RWPE1 (cell line): ENCODE results near the gene TPRX1.
"Not testable (repeated sequence)": the region's sequence is repeated elsewhere in the genome, so short reads cannot be mapped to it uniquely, and the experiment has no call there.

ENCODE experiments used
- CTCF ChIA-PET: fragments of 350-600 bp; sonication (Branson Sonifier 250); formaldehyde crosslinking; extraction: SDS; loops from one replicate; lab custom pipeline; 2021; lab: Yijun Ruan, JAX
- POLR2A ChIA-PET: fragments of 400-600 bp; formaldehyde crosslinking; extraction: SDS; loops from one replicate; lab custom pipeline; 2020; ENCODE audit warnings: antibody characterized with exemption; ENCODE audit not compliant: low non-redundant PET; lab: Yijun Ruan, JAX
- DNase-seq: peaks from one replicate; pipeline ENCODE4 v3.0.0; 2012; ENCODE audit warnings: low spot score
- H3K27ac ChIP-seq: fragments of 450-650 bp; 2 replicates; pipeline ENCODE4 v1.5.1; 2017
- TF ChIP-seq, protein P1 (sequence below): fragments of 450-650 bp; conservative IDR thresholded peaks from 2 replicates; pipeline ENCODE4 v1.5.1; 2017; ENCODE audit warnings: low read depth, mild to moderate bottlenecking

The TPRX1 gene

DNA sequence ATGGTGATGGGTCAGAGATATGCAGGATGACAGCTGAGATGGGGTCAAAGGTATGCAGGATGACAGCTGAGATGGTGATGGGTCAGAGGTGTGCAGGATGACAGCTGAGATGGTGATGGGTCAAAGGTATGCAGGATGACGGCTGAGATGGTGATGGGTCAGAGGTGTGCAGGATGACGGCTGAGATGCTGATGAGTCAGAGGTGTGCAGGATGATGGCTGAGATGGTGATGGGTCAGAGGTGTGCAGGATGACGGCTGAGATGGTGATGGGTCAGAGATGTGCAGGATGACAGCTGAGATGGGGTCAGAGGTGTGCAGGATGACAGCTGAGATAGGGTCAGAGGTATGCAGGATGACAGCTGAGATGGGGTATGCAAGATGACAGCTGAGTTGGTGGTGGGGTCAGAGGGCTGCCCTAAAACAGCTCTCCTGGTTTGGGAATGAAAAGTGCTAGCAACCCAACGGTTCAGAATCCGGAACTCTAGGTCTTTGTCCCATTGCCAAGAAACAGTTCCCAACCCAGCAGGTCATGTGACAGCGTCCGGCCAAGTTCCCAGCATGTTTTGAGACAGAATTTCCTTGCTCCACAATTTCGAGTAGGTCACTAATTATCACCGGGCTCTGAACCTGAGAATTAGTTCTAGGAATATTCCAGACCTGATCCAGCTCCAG lies 22.6 kb downstream of the TPRX1 start:
- ChIA-PET POLR2A (no interaction called here), CTCF (interaction anchor here (0.6 to 0.7 kb wide), 3 partner anchors 39 to 485 kb away, joined by 4 to 5 read pairs (median 5); no protein-coding TSS in a partner anchor)
- peak overlapping the region; percentile 85 for H3K27ac ChIP-seq
- DNase-seq, result no peak
- TF ChIP-seq, protein P1, sequence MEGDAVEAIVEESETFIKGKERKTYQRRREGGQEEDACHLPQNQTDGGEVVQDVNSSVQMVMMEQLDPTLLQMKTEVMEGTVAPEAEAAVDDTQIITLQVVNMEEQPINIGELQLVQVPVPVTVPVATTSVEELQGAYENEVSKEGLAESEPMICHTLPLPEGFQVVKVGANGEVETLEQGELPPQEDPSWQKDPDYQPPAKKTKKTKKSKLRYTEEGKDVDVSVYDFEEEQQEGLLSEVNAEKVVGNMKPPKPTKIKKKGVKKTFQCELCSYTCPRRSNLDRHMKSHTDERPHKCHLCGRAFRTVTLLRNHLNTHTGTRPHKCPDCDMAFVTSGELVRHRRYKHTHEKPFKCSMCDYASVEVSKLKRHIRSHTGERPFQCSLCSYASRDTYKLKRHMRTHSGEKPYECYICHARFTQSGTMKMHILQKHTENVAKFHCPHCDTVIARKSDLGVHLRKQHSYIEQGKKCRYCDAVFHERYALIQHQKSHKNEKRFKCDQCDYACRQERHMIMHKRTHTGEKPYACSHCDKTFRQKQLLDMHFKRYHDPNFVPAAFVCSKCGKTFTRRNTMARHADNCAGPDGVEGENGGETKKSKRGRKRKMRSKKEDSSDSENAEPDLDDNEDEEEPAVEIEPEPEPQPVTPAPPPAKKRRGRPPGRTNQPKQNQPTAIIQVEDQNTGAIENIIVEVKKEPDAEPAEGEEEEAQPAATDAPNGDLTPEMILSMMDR, result no peak

DNA sequence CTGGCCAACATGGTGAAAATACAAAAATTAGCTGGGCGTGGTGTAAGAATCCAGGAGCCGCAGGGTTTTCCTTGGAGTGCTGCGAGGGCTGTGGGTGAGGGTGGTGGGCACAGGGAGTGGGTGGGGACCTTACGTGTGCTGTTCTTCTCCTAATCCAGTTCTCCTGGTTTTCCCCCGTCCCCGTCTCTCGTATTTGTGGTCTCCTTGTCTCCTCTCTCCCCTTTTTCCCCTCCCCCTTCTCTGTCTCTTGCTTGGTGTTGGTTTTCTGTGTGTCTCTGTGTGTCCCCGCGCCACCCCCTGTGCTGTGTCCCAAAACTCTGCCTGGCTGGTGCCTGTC lies 24.2 kb downstream of the TPRX1 start:
- TF ChIP-seq, protein P1, result no peak
- ChIA-PET CTCF (no interaction called here), POLR2A (no interaction called here)
- DNase-seq, result no peak
- H3K27ac ChIP-seq, result peak overlapping the region; percentile 85

DNA sequence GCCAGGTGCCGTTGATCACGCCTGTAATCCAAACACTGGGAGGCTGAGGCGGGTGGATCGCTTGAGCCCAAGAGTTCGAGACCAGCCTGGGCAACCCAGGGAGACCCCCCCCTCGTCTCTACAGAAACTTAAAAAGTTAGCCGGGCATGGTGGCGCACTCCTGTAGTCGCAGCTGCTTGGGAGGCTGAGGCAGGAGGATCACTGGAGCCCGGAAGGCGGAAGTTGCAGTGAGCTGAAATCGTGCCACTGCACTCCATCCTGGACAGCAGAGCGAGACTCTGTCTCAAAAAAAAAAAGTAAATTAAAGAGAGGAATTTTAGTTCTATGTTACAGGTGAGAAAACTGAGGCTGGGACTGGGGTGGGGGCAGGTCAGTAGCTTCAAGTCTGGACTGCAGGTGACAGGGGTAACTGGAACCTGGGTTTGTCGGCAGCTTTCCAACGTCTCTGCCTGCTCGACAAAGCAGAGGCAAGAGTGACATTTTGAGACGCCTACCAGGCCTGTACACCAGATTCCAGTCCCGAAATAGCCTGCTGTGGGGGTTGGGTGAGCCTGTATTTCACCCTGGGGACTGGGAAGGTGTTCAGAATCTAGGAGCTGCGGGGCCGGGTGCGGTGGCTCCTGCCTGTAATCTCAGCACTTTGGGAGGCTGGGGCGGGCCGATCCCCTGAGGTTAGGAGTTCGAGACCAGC lies 24.7 kb downstream of the TPRX1 start:
- POLR2A ChIA-PET, result no interaction called here
- CTCF ChIA-PET, result no interaction called here
- TF ChIP-seq, protein P1, result no peak
- no peak for DNase-seq
- peak overlapping the region; percentile 85 for H3K27ac ChIP-seq

DNA sequence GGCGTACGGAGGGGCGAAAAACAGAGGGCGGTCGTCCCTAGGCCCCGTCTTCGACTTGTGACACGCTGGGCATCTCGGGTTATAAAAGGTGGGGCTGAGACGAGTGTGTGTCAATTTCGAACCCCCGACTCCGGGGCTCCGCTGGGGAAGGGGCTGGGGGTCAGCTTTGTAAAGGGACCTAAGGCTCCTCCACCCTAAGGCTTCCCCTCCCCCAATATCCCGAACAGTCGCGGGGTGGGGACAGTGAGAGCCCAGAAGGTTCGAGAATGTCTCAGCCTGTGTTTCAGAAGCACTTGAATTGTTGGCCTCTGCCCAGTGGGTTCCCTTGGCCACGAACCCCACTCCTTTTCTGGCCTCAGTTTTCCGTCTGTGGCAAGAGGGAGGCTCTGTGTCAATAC lies 25.4 kb downstream of the TPRX1 start:
- POLR2A ChIA-PET, result no interaction called here
- CTCF ChIA-PET, result no interaction called here

DNA sequence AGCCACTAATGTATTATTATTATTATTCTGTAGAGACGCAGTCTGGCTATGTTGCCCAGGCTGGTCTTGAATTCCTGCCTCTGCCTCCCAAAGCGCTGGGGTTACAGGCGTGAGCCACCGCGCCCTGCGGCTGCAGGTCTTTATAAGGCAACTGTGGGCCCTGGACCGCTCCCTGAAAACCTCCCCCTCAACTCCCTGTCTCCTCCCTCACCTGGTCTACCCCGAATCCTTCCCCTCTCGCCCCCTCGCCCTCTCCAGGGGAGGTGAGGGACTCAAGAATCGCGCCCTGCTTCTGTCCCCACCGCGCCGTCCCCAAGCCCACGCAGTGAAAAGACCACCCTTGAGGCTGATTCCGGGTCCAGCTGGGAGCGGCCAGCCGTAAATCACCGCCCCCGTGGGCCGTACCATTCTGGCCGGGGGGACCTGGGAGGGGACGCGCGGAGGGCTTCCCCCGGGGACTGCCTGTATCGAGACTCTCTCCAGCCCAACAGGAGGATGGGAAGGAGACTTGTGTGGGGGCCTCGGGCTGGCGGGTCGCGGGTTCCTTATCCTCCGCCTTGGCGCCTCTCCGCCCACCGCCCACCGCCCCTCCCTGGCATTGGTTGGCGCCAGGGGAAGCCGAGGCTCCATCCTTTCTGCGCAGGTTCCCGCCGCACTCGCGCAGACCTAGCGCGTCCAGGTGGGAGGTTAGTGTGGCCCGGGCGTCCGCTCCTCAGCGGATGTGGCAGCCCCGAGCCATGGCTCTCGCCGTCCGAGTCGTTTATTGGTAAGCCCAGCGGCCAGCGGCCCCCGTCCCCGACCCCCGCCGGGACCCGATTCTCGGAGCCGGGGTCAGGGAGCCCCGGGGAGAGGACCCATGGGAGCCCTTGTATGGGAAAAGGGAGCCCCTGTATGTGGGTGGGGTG lies 26.1 kb downstream of the TPRX1 start, which contains the start of gene SELENOW:
SELENOW (plus strand) TSS at position 655 of the 905 bp plus-strand sequence; CDS start at position 738, 83 bp downstream.
- H3K27ac ChIP-seq, result peak within 1 kb of the TSS; percentile 85
- CTCF ChIA-PET, result no interaction called here
- peak; percentile 87 for DNase-seq
- TF ChIP-seq, protein P1, result no peak
- POLR2A ChIA-PET, result no interaction called here

More for the DNA sequence above, 25.4 kb downstream of the TPRX1 start:
- no peak for DNase-seq
- peak overlapping the region; percentile 85 for H3K27ac ChIP-seq
- TF ChIP-seq, protein P1, result no peak

DNA sequence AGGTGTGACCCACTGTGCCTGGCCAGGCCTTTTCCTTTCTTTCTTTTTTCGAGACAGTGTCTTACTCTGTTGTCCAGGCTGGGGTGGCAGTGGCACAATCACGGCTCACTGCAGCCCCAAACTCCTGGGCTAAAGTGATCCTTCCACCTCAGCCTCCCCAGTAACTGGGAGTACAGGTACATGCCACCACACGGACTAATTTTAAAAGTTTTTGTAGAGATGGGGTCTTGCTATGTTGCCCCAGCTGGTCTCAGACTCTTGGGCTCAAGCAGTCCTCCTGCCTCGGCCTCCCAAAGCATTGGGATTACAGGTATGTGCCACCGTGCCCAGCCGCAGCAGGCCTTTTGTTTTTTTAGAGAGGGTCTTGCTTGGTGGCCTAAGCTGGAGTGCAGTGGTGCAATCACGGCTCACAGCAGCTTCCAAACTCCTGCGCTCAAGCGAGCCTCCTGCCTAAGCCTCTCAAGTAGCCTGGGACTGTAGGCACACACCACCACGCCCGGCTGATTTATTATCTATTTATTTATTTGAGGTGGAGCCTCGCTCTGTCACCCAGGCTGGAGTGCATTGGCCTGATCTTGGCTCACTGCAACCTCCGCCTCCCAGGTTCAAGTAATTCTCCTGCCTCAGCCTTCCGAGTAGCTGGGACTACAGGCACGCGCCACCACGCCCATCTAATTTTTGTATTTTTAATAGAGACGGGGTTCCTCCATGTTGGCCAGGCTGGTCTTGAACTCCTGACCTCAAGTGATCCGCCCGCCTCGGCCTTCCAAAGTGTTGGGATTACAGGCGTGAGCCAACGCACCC lies 26.9 kb downstream of the TPRX1 start:
- CTCF ChIA-PET, DNase-seq: not testable (repeated sequence)
- POLR2A ChIA-PET, result interaction anchor here (0.6 kb wide), 1 partner anchor 20 kb away, joined by 3 read pairs; no protein-coding TSS in a partner anchor
- H3K27ac ChIP-seq, result peak overlapping the region; percentile 85
